SHP77 (cell line): Measurements from ENCODE around the gene VAV1.
"Not testable (repeated sequence)": the region's sequence is repeated elsewhere in the genome, so short reads cannot be mapped to it uniquely, and the experiment has no call there.

Experiments used
- DNase-seq, 2 experiments: peaks; one replicate each; lab custom pipeline; 2025; lab: John Stamatoyannopoulos, UW

The VAV1 gene

GRCh38 chr19:6790194-6791128 lies 18.0 kb downstream of the VAV1 start:
- DNase-seq, result no peak

- DNase-seq, result no peak
Measured at GRCh38 chr19:6791237-6791636, 18.7 kb downstream of the VAV1 start.

- no peak for DNase-seq
Measured at GRCh38 chr19:6793411-6793810, 20.9 kb downstream of the VAV1 start.

- DNase-seq, result no peak
Measured at GRCh38 chr19:6793973-6794372, 21.5 kb downstream of the VAV1 start.

- DNase-seq, result no peak
Measured at GRCh38 chr19:6794686-6795431, 22.4 kb downstream of the VAV1 start.

- DNase-seq, result no peak
Measured at GRCh38 chr19:6796278-6796677, 23.8 kb downstream of the VAV1 start.

GRCh38 chr19:6797646-6798045 lies 25.1 kb downstream of the VAV1 start:
- no peak for DNase-seq

GRCh38 chr19:6800160-6800790 lies 27.8 kb downstream of the VAV1 start:
- DNase-seq, result not testable (repeated sequence)

GRCh38 chr19:6800991-6801484 lies 28.5 kb downstream of the VAV1 start:
- DNase-seq, result no peak

- no peak for DNase-seq
Measured at GRCh38 chr19:6801485-6802086, 29.1 kb downstream of the VAV1 start.

- DNase-seq, result no peak
Measured at GRCh38 chr19:6802336-6803035, 30.0 kb downstream of the VAV1 start.

GRCh38 chr19:6803036-6803404 lies 30.5 kb downstream of the VAV1 start:
- no peak for DNase-seq

- DNase-seq, result no peak
Measured at GRCh38 chr19:6806488-6806887, 34.0 kb downstream of the VAV1 start.

- no peak for DNase-seq
Measured at GRCh38 chr19:6807291-6807690, 34.8 kb downstream of the VAV1 start.

- no peak for DNase-seq
Measured at GRCh38 chr19:6808494-6808893, 36.0 kb downstream of the VAV1 start.

- no peak for DNase-seq
Measured at GRCh38 chr19:6809262-6809661, 36.8 kb downstream of the VAV1 start.

GRCh38 chr19:6811378-6811777 lies 38.9 kb downstream of the VAV1 start:
- no peak for DNase-seq

GRCh38 chr19:6811906-6812305 lies 39.4 kb downstream of the VAV1 start:
- peak in 1 of 2 experiments; percentile 43 for DNase-seq

GRCh38 chr19:6812612-6813011 lies 40.1 kb downstream of the VAV1 start:
- no peak for DNase-seq

GRCh38 chr19:6813659-6814058 lies 41.2 kb downstream of the VAV1 start:
- DNase-seq, result no peak

GRCh38 chr19:6817179-6817578 lies 44.7 kb downstream of the VAV1 start:
- no peak for DNase-seq
